CD4-positive, alpha-beta memory T cell (primary cell): ENCODE results near the gene CERS1. TPM values are rescaled to one million over a fixed set of nuclear protein-coding genes. Genes with fewer than 3 reads are reported as not detected.

ENCODE experiments used
- CTCF ChIA-PET: fragments of 350-600 bp; sonication (Branson Sonifier 250); formaldehyde crosslinking; loops from one replicate; lab custom pipeline; 2021; ENCODE audit warnings: inconsistent platforms; ENCODE audit not compliant: partially characterized antibody; lab: Charles Lee
- POLR2A ChIA-PET: fragments of 350-600 bp; sonication (Branson Sonifier 250); formaldehyde crosslinking; loops from one replicate; lab custom pipeline; 2021; ENCODE audit not compliant: partially characterized antibody; lab: Charles Lee
- DNase-seq, 5 donors: peaks; one replicate each; pipeline versions ENCODE4 v3.0.0 to v3.0.0-alpha.2; 2020 to 2022; ENCODE audit warnings: mixed read lengths in 1 of 5
- H3K27ac ChIP-seq: one replicate; pipeline ENCODE4 v1.7.0; 2013; ENCODE audit warnings: low read depth, low read length
- H3K27me3 ChIP-seq: 2 replicates; pipeline ENCODE4 v1.7.0; 2013; ENCODE audit warnings: mild to moderate bottlenecking, low read length, moderate library complexity; ENCODE audit not compliant: insufficient read depth
- H3K36me3 ChIP-seq: 2 replicates; pipeline ENCODE4 v1.7.0; 2013; ENCODE audit warnings: mild to moderate bottlenecking, low read length, moderate library complexity; ENCODE audit not compliant: insufficient read depth
- H3K4me1 ChIP-seq: 2 replicates; pipeline ENCODE4 v1.7.0; 2013; ENCODE audit warnings: mild to moderate bottlenecking, low read length, moderate library complexity; ENCODE audit not compliant: insufficient read depth
- H3K4me3 ChIP-seq, 2 donors: one replicate each; pipeline ENCODE4 v1.7.0; 2013; ENCODE audit warnings: low read length in 2 of 2, mild to moderate bottlenecking in 1 of 2
- H3K9me3 ChIP-seq, 2 donors: one replicate each; pipeline ENCODE4 v1.7.0; 2013; ENCODE audit warnings: low read length in 2 of 2, control low read depth in 1 of 2; ENCODE audit not compliant: control insufficient read depth in 1 of 2
- H3K27ac Mint-ChIP-seq, 7 donors: one replicate each; pipeline ENCODE4 v1.8.0; 2020 to 2021; ENCODE audit warnings: mixed read lengths in 7 of 7, mild to moderate bottlenecking in 6 of 7, inconsistent platforms in 3 of 7, moderate library complexity in 3 of 7
- H3K27me3 Mint-ChIP-seq, 2 donors: one replicate each; pipeline ENCODE4 v1.8.0; 2020 to 2021; ENCODE audit warnings: mixed read lengths in 2 of 2
- H3K36me3 Mint-ChIP-seq, 2 donors: one replicate each; pipeline ENCODE4 v1.8.0; 2020 to 2021; ENCODE audit warnings: mixed read lengths in 2 of 2, inconsistent platforms in 1 of 2, mild to moderate bottlenecking in 1 of 2
- H3K4me1 Mint-ChIP-seq, 4 donors: one replicate each; pipeline ENCODE4 v1.8.0; 2020 to 2021; ENCODE audit warnings: mixed read lengths in 4 of 4, mild to moderate bottlenecking in 1 of 4
- H3K4me3 Mint-ChIP-seq, 8 donors: one replicate each; pipeline ENCODE4 v1.8.0; 2020 to 2021; ENCODE audit warnings: mixed read lengths in 8 of 8, mild to moderate bottlenecking in 7 of 8, moderate library complexity in 6 of 8, inconsistent platforms in 3 of 8
- H3K9me3 Mint-ChIP-seq, 8 donors: one replicate each; pipeline ENCODE4 v1.8.0; 2020 to 2021; ENCODE audit warnings: mixed read lengths in 8 of 8, mild to moderate bottlenecking in 5 of 8, inconsistent platforms in 3 of 8, moderate library complexity in 1 of 8
- intact Hi-C: fragments of 100-400 bp; cut with micrococcal nuclease; formaldehyde crosslinking; loops from one replicate; pipeline ENCODE4 v1.15.1; 2023
- polyA plus RNA-seq, 2 donors: library from polyadenylated mRNA; unstranded; fragments of 300-500 nt; fragmentation: Illumina TruSeq; gene quantifications; one replicate each; pipeline ENCODE4 v1.2.3, GENCODE V29; 2021
- total RNA-seq, 2 experiments: library from RNA; stranded (reverse); gene quantifications; one replicate each; pipeline ENCODE4 v1.2.3, GENCODE V29; 2021

CERS1 gene
- total and polyA plus RNA-seq, 4 experiments from 2014 or later = not detected

- H3K36me3 Mint-ChIP-seq = no peaks in the 10 kb centered on the region
- H3K27ac Mint-ChIP-seq = peak overlapping the region in 1 of 7 donors; percentile 24
- intact Hi-C loops = no loop called here
- Histone ChIP-seq H3K9me3 (no peaks in the 10 kb centered on the region), H3K27ac (no peak overlapping the region), H3K27me3 (no peaks in the 10 kb centered on the region), H3K4me3 (no peak overlapping the region), H3K4me1 (no peaks in the 10 kb centered on the region), H3K36me3 (no peaks in the 10 kb centered on the region)
- peaks cover 0 to 6% (median 0%) of the 10 kb centered on the region in 8 donors for H3K9me3 Mint-ChIP-seq
- ChIA-PET POLR2A (no interaction called here), CTCF (interaction anchor here (0.5 to 2.7 kb wide), 2 partner anchors 12 to 14 kb away, joined by 4 to 14 read pairs; no protein-coding TSS in a partner anchor)
- H3K4me3 Mint-ChIP-seq = no peak overlapping the region
- no peaks in the 10 kb centered on the region for H3K4me1 Mint-ChIP-seq
- DNase-seq = peak in 1 of 5 donors; percentile 26
- no peaks in the 10 kb centered on the region for H3K27me3 Mint-ChIP-seq
These were observed 17.7 kb downstream of the CERS1 start for GRCh38 chr19:18878058-18878797.

- POLR2A ChIA-PET = no interaction called here
- peaks cover under 1 to 2% (median 2%) of the 10 kb centered on the region in 4 donors for H3K4me1 Mint-ChIP-seq
- no peak overlapping the region for H3K4me3 Mint-ChIP-seq
- H3K36me3 Mint-ChIP-seq = no peaks in the 10 kb centered on the region
- CTCF ChIA-PET = interaction anchor here (0.9 to 2.7 kb wide), 2 partner anchors 10 to 283 kb away, joined by 3 to 14 read pairs; no protein-coding TSS in a partner anchor
- peaks cover 0 to 6% (median 0%) of the 10 kb centered on the region in 8 donors for H3K9me3 Mint-ChIP-seq
- Histone ChIP-seq H3K36me3 (no peaks in the 10 kb centered on the region), H3K27ac (no peak overlapping the region), H3K4me3 (no peak overlapping the region), H3K9me3 (no peaks in the 10 kb centered on the region), H3K4me1 (no peaks in the 10 kb centered on the region), H3K27me3 (no peaks in the 10 kb centered on the region)
- DNase-seq = no peak
- peak overlapping the region in 1 of 7 donors; percentile 47 for H3K27ac Mint-ChIP-seq
- intact Hi-C loops = no loop called here
- H3K27me3 Mint-ChIP-seq = no peaks in the 10 kb centered on the region
These were observed 19.1 kb downstream of the CERS1 start for GRCh38 chr19:18876865-18877264.

- Mint-ChIP-seq H3K27ac (peak overlapping the region in 1 of 7 donors; percentile 18), H3K4me3 (no peak overlapping the region), H3K9me3 (peaks cover 0 to 6% (median 0%) of the 10 kb centered on the region in 8 donors), H3K36me3 (no peaks in the 10 kb centered on the region), H3K4me1 (peaks cover 6 to 11% (median 9%) of the 10 kb centered on the region in 4 donors), H3K27me3 (peaks cover 0 to 3% of the 10 kb centered on the region in 2 donors)
- ChIA-PET CTCF (interaction anchor here (0.7 to 2.7 kb wide), 2 partner anchors 9 to 422 kb away, joined by 3 to 14 read pairs; no protein-coding TSS in a partner anchor), POLR2A (no interaction called here)
- DNase-seq = no peak
- Histone ChIP-seq H3K27me3 (no peaks in the 10 kb centered on the region), H3K9me3 (no peaks in the 10 kb centered on the region), H3K27ac (no peak overlapping the region), H3K4me3 (no peak overlapping the region), H3K36me3 (no peaks in the 10 kb centered on the region), H3K4me1 (no peaks in the 10 kb centered on the region)
- intact Hi-C loops = no loop called here
These were observed 20.2 kb downstream of the CERS1 start for GRCh38 chr19:18875726-18876125.

GRCh38 chr19:18871543-18871942 is 24.4 kb downstream of the CERS1 start:
- Mint-ChIP-seq H3K27ac (peak overlapping the region in 3 of 7 donors; percentile 6 to 70 (median 65)), H3K27me3 (peaks cover 0 to 3% of the 10 kb centered on the region in 2 donors), H3K4me3 (peak overlapping the region in 1 of 8 donors; percentile 35), H3K36me3 (peaks cover 9 to 15% of the 10 kb centered on the region in 2 donors), H3K4me1 (peaks cover 6 to 23% (median 12%) of the 10 kb centered on the region in 4 donors), H3K9me3 (peaks cover 0 to 2% (median 0%) of the 10 kb centered on the region in 8 donors)
- intact Hi-C loops = no loop called here
- Histone ChIP-seq H3K4me3 (no peak overlapping the region), H3K27ac (no peak overlapping the region), H3K36me3 (peaks cover 11% of the 10 kb centered on the region), H3K4me1 (peaks cover 4% of the 10 kb centered on the region), H3K27me3 (no peaks in the 10 kb centered on the region), H3K9me3 (no peaks in the 10 kb centered on the region)
- POLR2A ChIA-PET = interaction anchor here (0.7 kb wide), 1 partner anchor 34 kb away, joined by 3 read pairs; no protein-coding TSS in a partner anchor
- CTCF ChIA-PET = no interaction called here
- DNase-seq = no peak

GRCh38 chr19:18870531-18871172 is 25.3 kb downstream of the CERS1 start:
- Histone ChIP-seq H3K4me1 (peaks cover 4% of the 10 kb centered on the region), H3K27ac (no peak overlapping the region), H3K36me3 (peaks cover 15% of the 10 kb centered on the region), H3K27me3 (no peaks in the 10 kb centered on the region), H3K9me3 (no peaks in the 10 kb centered on the region), H3K4me3 (no peak overlapping the region)
- CTCF ChIA-PET = no interaction called here
- no peak for DNase-seq
- peaks cover 0 to 3% of the 10 kb centered on the region in 2 donors for H3K27me3 Mint-ChIP-seq
- intact Hi-C loops = no loop called here
- H3K36me3 Mint-ChIP-seq = peaks cover 17 to 18% of the 10 kb centered on the region in 2 donors
- H3K9me3 Mint-ChIP-seq = no peaks in the 10 kb centered on the region
- H3K4me1 Mint-ChIP-seq = peaks cover 8 to 23% (median 12%) of the 10 kb centered on the region in 4 donors
- POLR2A ChIA-PET = interaction anchor here (0.6 kb wide), 1 partner anchor 12 kb away, joined by 3 read pairs; no protein-coding TSS in a partner anchor
- peak overlapping the region in 2 of 7 donors; percentile 44 to 78 for H3K27ac Mint-ChIP-seq
- peak overlapping the region in 4 of 8 donors; percentile 4 to 70 (median 34) for H3K4me3 Mint-ChIP-seq

- no peak for DNase-seq
- Histone ChIP-seq H3K27me3 (no peaks in the 10 kb centered on the region), H3K9me3 (no peaks in the 10 kb centered on the region), H3K27ac (no peak overlapping the region), H3K4me1 (peaks cover 4% of the 10 kb centered on the region), H3K36me3 (peaks cover 20% of the 10 kb centered on the region), H3K4me3 (no peak overlapping the region)
- ChIA-PET CTCF (no interaction called here), POLR2A (no interaction called here)
- no peak overlapping the region for H3K27ac Mint-ChIP-seq
- no peaks in the 10 kb centered on the region for H3K9me3 Mint-ChIP-seq
- H3K36me3 Mint-ChIP-seq = peaks cover 18 to 22% of the 10 kb centered on the region in 2 donors
- H3K27me3 Mint-ChIP-seq = peaks cover 0 to 3% of the 10 kb centered on the region in 2 donors
- intact Hi-C loops = loop anchor here (10.0 kb wide), 1 partner anchor 45 kb away; the partner anchor contains the start of genes COPE and DDX49
- H3K4me1 Mint-ChIP-seq = peaks cover 8 to 23% (median 12%) of the 10 kb centered on the region in 4 donors
- no peak overlapping the region for H3K4me3 Mint-ChIP-seq
These were observed 26.0 kb downstream of the CERS1 start for GRCh38 chr19:18869781-18870530.
